Bronchial epithelial cell (primary cell): Measurements from ENCODE around the gene TRIM41. TPM values are rescaled to one million over a fixed set of nuclear protein-coding genes. Genes with fewer than 3 reads are reported as not detected.

Experiments
- DNase-seq: peaks from one replicate; pipeline ENCODE4 v3.0.0-alpha.2; 2010; ENCODE audit warnings: low read depth
- FAIRE-seq: peaks from 2 replicates; lab custom pipeline; 2011; peaks lifted over from hg19 to GRCh38; lab: Jason Lieb, UNC
- H3K27me3 ChIP-seq: 2 replicates; pipeline ENCODE4 v1.5.1; 2011; ENCODE audit warnings: low read length; ENCODE audit not compliant: control insufficient read depth, insufficient read depth
- H3K36me3 ChIP-seq: 2 replicates; pipeline ENCODE4 v1.5.1; 2011; ENCODE audit warnings: low read length; ENCODE audit not compliant: control insufficient read depth, insufficient read depth
- H3K4me3 ChIP-seq: 2 replicates; pipeline ENCODE4 v1.5.1; 2011; ENCODE audit warnings: mild to moderate bottlenecking, low read depth, low read length, control low read depth
- total RNA-seq: library from RNA; depleted of rRNA; stranded (reverse); fragments of >200 nt; gene quantifications from 2 replicates; pipeline ENCODE4 v1.2.1, GENCODE V29; 2014
- TF ChIP-seq, protein P1 (sequence below): IDR thresholded peaks from 2 replicates; pipeline ENCODE4 v1.5.1; 2011; ENCODE audit warnings: mild to moderate bottlenecking, moderate library complexity, low read length, control low read depth, inconsistent platforms; ENCODE audit not compliant: insufficient read depth, severe bottlenecking

TRIM41 gene
- total RNA-seq, 1 donor from 2014 or later = 10.3 TPM

DNA sequence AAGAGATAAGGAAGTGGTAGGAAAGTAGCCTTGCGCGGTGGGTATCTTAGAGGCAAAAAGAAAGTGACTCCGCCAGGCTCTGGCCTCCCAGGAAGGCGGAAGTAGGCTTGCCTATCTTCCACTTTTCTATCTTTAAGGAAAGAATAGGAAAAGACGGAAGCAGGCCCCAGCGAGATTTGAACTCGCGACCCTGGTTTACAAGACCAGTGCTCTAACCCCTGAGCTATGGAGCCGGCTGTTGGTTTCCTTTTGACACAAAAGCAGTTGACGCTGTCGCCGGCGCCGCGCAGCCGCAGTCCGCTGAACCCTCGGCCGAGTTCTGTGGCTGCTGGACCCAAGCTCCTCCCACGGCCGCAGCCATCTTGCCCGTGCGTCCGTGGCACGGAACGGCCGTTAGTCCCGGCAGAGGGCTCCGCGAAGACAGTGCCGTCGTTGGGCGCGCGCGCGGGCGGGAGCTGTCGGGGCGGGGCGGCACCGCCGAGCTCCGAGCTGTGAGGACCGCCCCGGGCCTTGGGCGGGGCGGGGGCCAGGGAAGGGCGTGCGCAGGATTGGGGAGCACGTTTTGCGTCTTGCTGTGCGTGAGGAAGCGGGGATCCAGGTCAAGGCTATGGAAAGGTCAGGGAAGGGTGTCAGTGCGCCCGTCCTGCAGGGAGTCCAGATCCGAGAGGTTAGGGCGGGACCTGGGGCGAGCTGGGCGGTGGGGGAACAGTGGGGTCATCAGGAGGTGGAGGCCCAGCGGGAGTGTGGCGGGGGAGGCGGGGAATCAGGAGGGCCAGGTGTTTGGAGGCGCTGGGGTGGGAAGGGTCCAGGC, 31.4 kb upstream of the TRIM41 start:
- DNase-seq (peak; percentile 84), FAIRE-seq (no peak)
- TF ChIP-seq, protein P1, sequence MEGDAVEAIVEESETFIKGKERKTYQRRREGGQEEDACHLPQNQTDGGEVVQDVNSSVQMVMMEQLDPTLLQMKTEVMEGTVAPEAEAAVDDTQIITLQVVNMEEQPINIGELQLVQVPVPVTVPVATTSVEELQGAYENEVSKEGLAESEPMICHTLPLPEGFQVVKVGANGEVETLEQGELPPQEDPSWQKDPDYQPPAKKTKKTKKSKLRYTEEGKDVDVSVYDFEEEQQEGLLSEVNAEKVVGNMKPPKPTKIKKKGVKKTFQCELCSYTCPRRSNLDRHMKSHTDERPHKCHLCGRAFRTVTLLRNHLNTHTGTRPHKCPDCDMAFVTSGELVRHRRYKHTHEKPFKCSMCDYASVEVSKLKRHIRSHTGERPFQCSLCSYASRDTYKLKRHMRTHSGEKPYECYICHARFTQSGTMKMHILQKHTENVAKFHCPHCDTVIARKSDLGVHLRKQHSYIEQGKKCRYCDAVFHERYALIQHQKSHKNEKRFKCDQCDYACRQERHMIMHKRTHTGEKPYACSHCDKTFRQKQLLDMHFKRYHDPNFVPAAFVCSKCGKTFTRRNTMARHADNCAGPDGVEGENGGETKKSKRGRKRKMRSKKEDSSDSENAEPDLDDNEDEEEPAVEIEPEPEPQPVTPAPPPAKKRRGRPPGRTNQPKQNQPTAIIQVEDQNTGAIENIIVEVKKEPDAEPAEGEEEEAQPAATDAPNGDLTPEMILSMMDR = no peak
- H3K27me3 ChIP-seq = no peaks in the 10 kb centered on the region
- peaks cover 7% of the 10 kb centered on the region for H3K36me3 ChIP-seq
- peak overlapping the region; percentile 81 for H3K4me3 ChIP-seq

DNA sequence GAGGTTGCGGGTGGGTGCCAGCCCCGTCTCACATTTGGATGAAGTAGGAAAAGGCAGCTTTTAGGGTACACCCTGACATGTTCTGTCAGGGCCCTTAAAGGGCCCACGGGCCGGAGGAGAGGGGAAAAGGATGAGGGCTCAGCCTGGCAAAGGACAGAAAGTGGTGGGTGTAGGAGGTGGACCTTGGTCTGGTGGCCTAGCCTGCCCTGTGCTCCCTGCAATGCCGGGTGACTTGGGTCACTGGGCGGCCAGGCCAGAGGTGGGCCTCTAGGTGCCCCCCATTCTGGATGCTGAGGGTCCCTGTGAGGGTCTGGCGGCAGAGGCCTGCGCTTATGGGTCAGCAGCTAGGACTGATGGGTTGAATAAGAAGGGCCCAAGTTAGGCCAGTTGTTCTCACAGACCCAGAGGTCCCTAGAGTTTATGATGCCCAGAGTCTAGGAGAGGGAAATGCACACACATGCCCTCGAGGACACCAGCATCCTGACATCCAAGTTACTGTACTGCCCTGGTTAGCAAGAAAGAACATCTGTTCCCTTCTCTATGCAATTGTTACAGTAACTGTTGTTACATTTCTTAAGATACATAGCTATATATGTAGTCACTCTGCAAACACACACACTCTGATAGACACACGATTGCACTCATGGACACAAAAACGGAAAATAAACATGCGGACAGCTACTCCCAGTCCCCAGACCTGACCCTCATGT, 30.6 kb upstream of the TRIM41 start:
- no peaks in the 10 kb centered on the region for H3K27me3 ChIP-seq
- H3K4me3 ChIP-seq = peak overlapping the region; percentile 81
- peaks cover 10% of the 10 kb centered on the region for H3K36me3 ChIP-seq
- TF ChIP-seq, protein P1 = no peak
- no peak for FAIRE-seq
- peak; percentile 49 for DNase-seq

- peaks cover 13% of the 10 kb centered on the region for H3K36me3 ChIP-seq
- DNase-seq (no peak), FAIRE-seq (no peak)
- TF ChIP-seq, protein P1 = no peak
- no peaks in the 10 kb centered on the region for H3K27me3 ChIP-seq
- no peak overlapping the region for H3K4me3 ChIP-seq
Observed at GRCh38 chr5:181193656-181194055, 29.4 kb upstream of the TRIM41 start.

GRCh38 chr5:181194489-181195248, 28.4 kb upstream of the TRIM41 start:
- Histone ChIP-seq H3K4me3 (no peak overlapping the region), H3K27me3 (no peaks in the 10 kb centered on the region), H3K36me3 (peaks cover 17% of the 10 kb centered on the region)
- TF ChIP-seq, protein P1 = no peak
- FAIRE-seq = no peak
- no peak for DNase-seq

DNA sequence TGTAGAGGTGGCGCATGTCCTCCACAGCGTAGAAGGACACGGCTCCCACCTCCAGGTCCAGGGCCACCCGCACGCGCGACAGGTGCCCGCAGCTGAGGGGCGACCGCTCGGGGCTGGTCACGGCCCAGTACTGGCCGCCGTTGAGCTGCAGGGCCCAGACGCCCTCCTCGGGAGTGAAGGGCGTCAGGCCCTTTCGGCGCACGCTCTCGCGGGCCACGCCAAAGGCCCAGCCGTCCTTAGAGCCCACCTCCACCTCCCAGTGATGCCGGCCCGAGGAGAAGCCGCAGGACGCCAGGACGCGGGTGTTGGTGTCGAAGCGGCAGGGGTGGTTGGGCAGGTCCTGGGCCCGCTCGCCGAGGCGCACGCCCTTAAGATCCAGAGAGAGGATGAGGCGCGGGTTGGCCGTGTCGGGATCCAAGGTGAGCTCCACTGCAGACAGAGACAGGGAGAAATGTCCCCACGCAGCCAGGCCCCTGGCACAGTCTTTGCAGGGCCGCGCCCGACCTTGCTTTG, 27.8 kb upstream of the TRIM41 start:
- FAIRE-seq (no peak), DNase-seq (no peak)
- Histone ChIP-seq H3K36me3 (peaks cover 19% of the 10 kb centered on the region), H3K27me3 (no peaks in the 10 kb centered on the region), H3K4me3 (no peak overlapping the region)
- TF ChIP-seq, protein P1 = no peak
